Gastrocnemius medialis (tissue), 4 donors: ENCODE measurements around the gene ADAMTS4. TPM values are rescaled to one million over a fixed set of nuclear protein-coding genes. Genes with fewer than 3 reads are reported as not detected.
A peak's percentile ranks its signal among the peaks of the same experiment; 100 is the strongest.

Source experiments
- ATAC-seq, 2 donors: fragments of 150-250 bp; one replicate each; pipeline ENCODE4 v1.9.1; 2016
- DNase-seq, 2 donors: peaks; one replicate each; pipeline ENCODE4 v3.0.0-alpha.2; 2019
- H3K27ac ChIP-seq, 4 donors: fragments of 200-600 bp; sonication (generic); 1 replicate in 1 of 4; 2 replicates in 3 of 4; pipeline ENCODE4 v1.5.1; 2016 to 2018; ENCODE audit warnings: mild to moderate bottlenecking in 2 of 4, moderate library complexity in 1 of 4
- H3K27me3 ChIP-seq, 3 donors: fragments of 200-600 bp; sonication (generic) in 2 of 3; 1 replicate in 1 of 3; 2 replicates in 2 of 3; pipeline versions ENCODE4 v1.5.1 to v1.6.0; 2016 to 2019; ENCODE audit warnings: mild to moderate bottlenecking in 1 of 3, moderate library complexity in 1 of 3
- H3K36me3 ChIP-seq, 2 donors: fragments of 200-600 bp; sonication (generic) in 1 of 2; one replicate each; pipeline ENCODE4 v1.5.1; 2017 to 2018
- H3K4me1 ChIP-seq, 2 donors: fragments of 200-600 bp; sonication (generic) in 1 of 2; one replicate each; pipeline ENCODE4 v1.5.1; 2016 to 2017; ENCODE audit warnings: mild to moderate bottlenecking in 2 of 2
- H3K4me3 ChIP-seq, 4 donors: fragments of 200-600 bp; sonication (generic) in 3 of 4; 1 replicate in 1 of 4; 2 replicates in 3 of 4; pipeline ENCODE4 v1.5.1; 2016 to 2019; ENCODE audit warnings: mild to moderate bottlenecking in 2 of 4
- H3K9me3 ChIP-seq, 3 donors: fragments of 200-600 bp; sonication (generic) in 2 of 3; 1 replicate in 1 of 3; 2 replicates in 2 of 3; pipeline ENCODE4 v1.5.1; 2016 to 2019
- CTCF ChIP-seq, 5 experiments: fragments of 450-650 bp in 3 of 5; fragments of 200-600 bp in 2 of 5; sonication (generic) in 2 of 5; IDR thresholded peaks in 4 of 5; conservative IDR thresholded peaks in 1 of 5; 1 replicate in 4 of 5; 2 replicates in 1 of 5; pipeline ENCODE4 v1.5.1; 2016 to 2019; ENCODE audit warnings: antibody characterized with exemption in 5 of 5, mild to moderate bottlenecking in 3 of 5, moderate library complexity in 3 of 5
- POLR2A ChIP-seq, 2 donors: fragments of 450-650 bp; IDR thresholded peaks; one replicate each; pipeline ENCODE4 v1.6.1; 2017; ENCODE audit warnings: antibody characterized with exemption in 2 of 2, mild to moderate bottlenecking in 2 of 2, moderate library complexity in 2 of 2
- in situ Hi-C, 4 donors: fragments of 200-750 bp; cut with MboI; loops; one replicate each; pipeline versions ENCODE4 v1.15.0 to v1.8.0; 2017; ENCODE audit warnings: low sequenced_read_pairs in 4 of 4
- intact Hi-C: fragments of 100-400 bp; cut with DNase I; formaldehyde crosslinking; loops from one replicate; pipeline ENCODE4 v1.15.1; 2023; ENCODE audit warnings: low total_unique reads
- total RNA-seq, 4 donors: library from RNA; depleted of rRNA; stranded (reverse); fragments of >200 nt; gene quantifications; one replicate each; pipeline versions ENCODE4 v1.1.0 to v1.2.3, GENCODE V29; 2016

ADAMTS4 gene
- total RNA-seq, 4 donors from 2014 or later = 1.2 to 12.4 (median 5.2) TPM

- Histone ChIP-seq H3K4me3 (peak within 1 kb of the TSS; percentile 66 to 93 (median 84)), H3K27me3 (no peaks in the 10 kb centered on the region), H3K9me3 (no peaks in the 10 kb centered on the region), H3K4me1 (peaks cover 58 to 81% of the 10 kb centered on the region in 2 donors), H3K36me3 (peaks cover 0 to 34% of the 10 kb centered on the region in 2 donors), H3K27ac (peak within 1 kb of the TSS; percentile 94 to 99 (median 98))
- intact Hi-C loops = loop anchor here (1.0 to 5.0 kb wide), 4 partner anchors 25 to 185 kb away; partner anchors contain the start of genes DEDD and TOMM40L
- DNase-seq (peak; percentile 99), ATAC-seq (peak; percentile 97)
- in situ Hi-C loops = loop anchor here in 2 of 4 donors (25.0 kb wide), 1 partner anchor 535 kb away; the partner anchor contains the start of gene DUSP12 (in 2 of the 2)
- TF ChIP-seq CTCF (IDR thresholded peaks at IDR 0.05 in 4 of 5, conservative IDR thresholded peaks at IDR 0.05 in 1 of 5) = peak in 1 of 5 experiments; percentile 18
- TF ChIP-seq POLR2A (IDR thresholded peaks at IDR 0.05) = peak; percentile 82 to 86
Measured at GRCh38 chr1:161201836-161202712, 3.2 kb upstream of the ADAMTS4 start, which contains the start of gene NDUFS2. TSS of gene NDUFS2 (plus strand) at chr1:161202367. CDS start at chr1:161202386, 19 bp downstream.

- in situ Hi-C loops (loop anchor here in 2 of 4 donors (25.0 kb wide), 1 partner anchor 536 kb away; the partner anchor contains the start of gene DUSP12 (in 2 of the 2)), intact Hi-C loops (loop anchor here (5.0 kb wide), 1 partner anchor 186 kb away; no protein-coding TSS in a partner anchor)
- TF ChIP-seq CTCF (IDR thresholded peaks at IDR 0.05 in 4 of 5, conservative IDR thresholded peaks at IDR 0.05 in 1 of 5) (no peak), POLR2A (IDR thresholded peaks at IDR 0.05) (peak in 1 of 2 donors; percentile 5)
- peaks cover 0 to 25% of the 10 kb centered on the region in 2 donors for H3K36me3 ChIP-seq
- ATAC-seq = peak; percentile 20 to 40
- no peaks in the 10 kb centered on the region for H3K27me3 ChIP-seq
- H3K27ac ChIP-seq = peak overlapping the region; percentile 94 to 99 (median 98)
- peak; percentile 40 to 56 for DNase-seq
- H3K4me1 ChIP-seq = peaks cover 58 to 73% of the 10 kb centered on the region in 2 donors
- H3K9me3 ChIP-seq = no peaks in the 10 kb centered on the region
- H3K4me3 ChIP-seq = peak overlapping the region; percentile 66 to 93 (median 84)
Measured at GRCh38 chr1:161200992-161201835, 2.4 kb upstream of the ADAMTS4 start.

- Histone ChIP-seq H3K4me1 (peaks cover 54 to 66% of the 10 kb centered on the region in 2 donors), H3K9me3 (no peaks in the 10 kb centered on the region), H3K36me3 (peaks cover 0 to 21% of the 10 kb centered on the region in 2 donors), H3K27me3 (no peaks in the 10 kb centered on the region), H3K4me3 (peak overlapping the region in 2 of 4 donors; percentile 83 to 84), H3K27ac (peak overlapping the region; percentile 94 to 99 (median 98))
- ATAC-seq (no peak), DNase-seq (no peak)
- intact Hi-C loops (loop anchor here (5.0 kb wide), 1 partner anchor 187 kb away; no protein-coding TSS in a partner anchor), in situ Hi-C loops (loop anchor here in 2 of 4 donors (25.0 kb wide), 1 partner anchor 537 kb away; the partner anchor contains the start of gene DUSP12 (in 2 of the 2))
- TF ChIP-seq POLR2A (IDR thresholded peaks at IDR 0.05) = no peak
Measured at GRCh38 chr1:161200421-161200991, 1.7 kb upstream of the ADAMTS4 start.

- DNase-seq (no peak), ATAC-seq (no peak)
- Histone ChIP-seq H3K9me3 (no peaks in the 10 kb centered on the region), H3K27ac (peak overlapping the region; percentile 94 to 99 (median 98)), H3K27me3 (no peaks in the 10 kb centered on the region), H3K4me3 (no peak overlapping the region), H3K4me1 (peaks cover 54 to 57% of the 10 kb centered on the region in 2 donors), H3K36me3 (peaks cover 0 to 12% of the 10 kb centered on the region in 2 donors)
- TF ChIP-seq POLR2A (IDR thresholded peaks at IDR 0.05) (no peak), CTCF (IDR thresholded peaks at IDR 0.05 in 4 of 5, conservative IDR thresholded peaks at IDR 0.05 in 1 of 5) (no peak)
- intact Hi-C loops (loop anchor here (5.0 kb wide), 1 partner anchor 188 kb away; no protein-coding TSS in a partner anchor), in situ Hi-C loops (loop anchor here (10.0 to 25.0 kb wide), 3 partner anchors 185 to 563 kb away; partner anchors contain the start of genes DUSP12 (in 2 of the 4) and ATF6 (in 1 of the 4))
Measured at GRCh38 chr1:161199506-161200139, 769 bp upstream of the ADAMTS4 start.
